GM12801 (cell line): Measurements from ENCODE around the gene STRA6.

ENCODE experiments used
- TF ChIP-seq, protein P1 (sequence below): IDR thresholded peaks from one replicate; pipeline ENCODE4 v1.5.1; 2011; ENCODE audit warnings: control low read depth; ENCODE audit not compliant: insufficient read length; ENCODE audit errors: extremely low read depth

STRA6 gene

DNA sequence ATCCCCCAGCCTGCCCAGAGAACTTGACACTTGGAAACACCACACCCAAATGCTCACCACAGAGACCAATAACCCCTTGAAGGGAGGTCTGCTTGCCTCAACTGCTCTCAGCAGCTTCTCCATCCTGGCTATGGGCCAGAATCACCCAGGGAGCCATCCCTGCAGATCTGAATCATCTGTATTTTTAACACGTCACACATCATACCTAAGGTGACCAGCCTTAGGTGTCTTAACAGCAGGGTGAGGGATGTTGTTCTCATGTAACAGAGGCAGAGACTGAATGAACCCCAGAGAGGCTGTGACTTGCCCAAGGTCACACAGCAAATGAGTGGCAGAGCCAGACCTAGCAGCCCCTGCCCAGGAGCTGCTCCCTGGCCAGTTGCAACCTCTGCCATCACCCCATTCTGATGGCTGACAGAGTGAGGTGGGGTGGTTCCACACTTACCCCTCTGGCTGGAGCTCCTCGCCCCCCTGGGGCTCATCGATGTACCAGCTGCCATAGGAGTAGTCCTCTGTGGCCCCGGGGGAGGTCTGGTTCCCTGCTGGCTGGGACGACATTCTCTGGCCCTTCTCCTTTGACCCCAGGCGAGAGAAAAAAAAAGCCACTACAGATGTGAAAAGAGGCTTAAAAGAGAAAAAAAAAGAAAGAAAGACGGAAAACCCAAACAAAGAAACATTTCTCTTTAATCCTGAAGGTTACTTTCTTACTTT, 722 bp downstream of the STRA6 start:
- TF ChIP-seq, protein P1, sequence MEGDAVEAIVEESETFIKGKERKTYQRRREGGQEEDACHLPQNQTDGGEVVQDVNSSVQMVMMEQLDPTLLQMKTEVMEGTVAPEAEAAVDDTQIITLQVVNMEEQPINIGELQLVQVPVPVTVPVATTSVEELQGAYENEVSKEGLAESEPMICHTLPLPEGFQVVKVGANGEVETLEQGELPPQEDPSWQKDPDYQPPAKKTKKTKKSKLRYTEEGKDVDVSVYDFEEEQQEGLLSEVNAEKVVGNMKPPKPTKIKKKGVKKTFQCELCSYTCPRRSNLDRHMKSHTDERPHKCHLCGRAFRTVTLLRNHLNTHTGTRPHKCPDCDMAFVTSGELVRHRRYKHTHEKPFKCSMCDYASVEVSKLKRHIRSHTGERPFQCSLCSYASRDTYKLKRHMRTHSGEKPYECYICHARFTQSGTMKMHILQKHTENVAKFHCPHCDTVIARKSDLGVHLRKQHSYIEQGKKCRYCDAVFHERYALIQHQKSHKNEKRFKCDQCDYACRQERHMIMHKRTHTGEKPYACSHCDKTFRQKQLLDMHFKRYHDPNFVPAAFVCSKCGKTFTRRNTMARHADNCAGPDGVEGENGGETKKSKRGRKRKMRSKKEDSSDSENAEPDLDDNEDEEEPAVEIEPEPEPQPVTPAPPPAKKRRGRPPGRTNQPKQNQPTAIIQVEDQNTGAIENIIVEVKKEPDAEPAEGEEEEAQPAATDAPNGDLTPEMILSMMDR = no peak

DNA sequence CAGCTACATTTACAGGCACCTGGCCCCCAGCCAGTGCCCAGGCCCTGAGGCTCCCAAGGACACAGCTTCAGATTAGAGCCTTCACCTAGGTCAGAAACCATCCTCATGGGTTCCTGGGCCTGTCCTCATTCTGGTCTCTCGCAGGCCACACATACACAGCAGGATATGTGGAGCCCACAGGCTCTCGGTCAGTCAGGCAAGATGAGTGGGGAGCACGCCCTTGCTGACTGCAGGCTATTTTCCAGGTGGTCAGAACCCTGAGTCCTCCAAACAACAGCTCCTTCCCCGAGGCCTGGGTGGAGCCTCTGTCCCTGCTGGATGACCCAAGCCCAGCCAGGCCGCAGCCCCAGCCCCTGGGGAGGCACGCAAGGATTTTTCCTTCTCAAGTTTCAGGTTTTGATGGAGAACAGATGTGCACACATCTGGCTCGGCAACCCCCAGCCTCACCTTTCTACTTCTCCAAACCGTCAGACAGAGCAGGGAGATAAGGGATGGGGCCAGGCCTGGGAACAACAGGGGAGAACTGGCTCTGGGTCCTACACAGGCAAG, 1.6 kb downstream of the STRA6 start:
- TF ChIP-seq, protein P1 = no peak

DNA sequence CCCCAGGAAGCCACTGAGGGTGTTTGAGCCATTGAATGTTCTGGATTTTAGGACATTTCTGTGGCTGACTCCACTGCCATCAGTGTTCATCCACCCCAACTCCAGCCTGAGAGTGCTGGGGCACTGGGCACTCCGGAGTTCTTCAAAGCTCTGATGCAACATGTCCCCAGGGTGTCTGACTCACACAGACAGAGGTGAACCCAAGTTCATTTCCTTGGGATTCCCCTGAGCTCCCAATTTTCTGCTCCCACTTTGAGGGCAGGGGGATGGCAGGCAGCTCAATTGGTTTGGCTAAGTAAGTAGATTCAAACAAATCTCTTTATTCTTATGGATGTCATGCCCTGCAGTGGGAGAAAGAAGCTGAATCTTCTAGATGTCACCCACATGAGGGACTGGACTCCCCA, 2.2 kb downstream of the STRA6 start:
- TF ChIP-seq, protein P1 = no peak

DNA sequence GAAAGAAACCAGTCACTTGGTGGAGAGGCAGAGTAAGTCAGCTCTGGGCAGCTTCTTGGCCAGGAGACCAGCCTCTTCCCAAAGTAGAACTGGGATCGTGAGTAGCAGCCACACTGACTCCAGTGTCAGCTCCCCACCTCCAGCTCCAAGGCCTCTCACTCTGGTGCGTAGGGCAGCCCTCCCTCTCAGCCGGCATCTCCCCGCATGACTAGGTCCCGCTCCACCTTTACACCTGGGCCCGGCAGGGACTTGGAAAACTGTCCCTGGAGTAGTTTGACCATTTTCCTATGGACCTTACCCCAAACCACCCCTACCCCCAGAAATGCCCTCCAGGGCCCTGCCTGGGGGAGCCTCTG, 3.3 kb downstream of the STRA6 start:
- TF ChIP-seq, protein P1 = no peak

DNA sequence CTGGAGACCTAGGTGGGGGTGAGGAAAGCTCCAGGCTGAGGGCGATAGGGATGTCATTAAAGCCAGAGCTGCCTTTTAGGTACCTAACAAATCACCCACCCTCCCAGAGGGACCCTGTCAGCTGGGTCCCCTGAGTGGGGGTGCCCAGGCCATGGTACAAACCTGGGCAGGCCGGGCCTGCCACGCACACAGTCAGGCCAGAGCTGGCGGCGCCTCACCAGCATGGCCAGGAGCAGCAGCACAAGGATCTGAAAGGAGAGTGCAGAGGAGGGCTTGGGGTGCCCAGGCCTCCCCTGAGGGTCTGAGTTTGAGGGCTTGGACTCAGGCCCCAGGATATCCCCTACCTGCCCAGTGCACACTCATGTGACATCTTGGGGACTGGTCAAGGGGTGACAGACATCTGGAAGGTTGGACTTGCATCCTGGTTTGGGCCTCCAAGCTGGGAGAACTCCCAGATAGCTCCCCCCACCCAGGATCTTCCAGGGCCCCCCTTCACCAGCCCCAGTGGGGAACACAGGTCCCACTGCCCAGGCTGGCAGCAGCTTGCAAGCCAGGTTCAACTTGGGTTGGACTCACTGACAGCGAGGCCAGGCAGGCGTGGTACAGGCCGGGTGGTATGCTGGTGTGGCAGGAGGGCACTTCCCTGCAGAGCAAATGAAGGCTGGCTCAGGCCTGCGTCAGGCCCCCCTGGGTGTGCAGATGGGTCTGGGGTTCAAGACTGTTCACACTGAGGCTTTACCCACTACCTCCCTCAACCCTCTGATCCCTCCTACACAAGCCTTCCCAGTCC, 5.2 kb downstream of the STRA6 start:
- TF ChIP-seq, protein P1 = no peak

DNA sequence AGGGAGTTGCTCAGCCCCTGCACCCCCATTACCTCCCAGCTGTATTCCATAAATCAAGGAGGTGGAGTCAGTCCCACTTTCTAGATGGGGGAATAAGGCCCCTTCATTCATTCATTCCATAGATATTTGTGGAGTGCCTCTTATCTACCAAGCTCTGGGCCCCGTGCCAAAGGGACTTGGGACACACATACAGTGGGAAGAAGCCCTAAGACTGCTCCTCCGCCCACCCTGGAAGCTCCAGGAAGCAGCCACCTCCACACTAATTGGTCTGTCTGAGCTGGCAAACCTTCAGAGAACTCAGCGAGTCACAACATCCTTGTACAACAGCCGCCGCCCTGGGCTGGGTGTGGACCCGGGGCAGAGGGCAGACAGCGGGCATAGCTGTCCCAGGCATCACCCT, 6.4 kb downstream of the STRA6 start:
- TF ChIP-seq, protein P1 = no peak
